PC-9 (cell line): ENCODE data around the gene MAP10.

Experiments
- EZH2 ChIP-seq: fragments of 200-600 bp; sonication (generic); IDR thresholded peaks from 2 replicates; pipeline ENCODE4 v1.8.0; 2017; ENCODE audit warnings: antibody characterized with exemption, low read depth
- TF ChIP-seq, protein P1 (sequence below): fragments of 200-600 bp; sonication (generic); conservative IDR thresholded peaks from 2 replicates; pipeline ENCODE4 v1.6.1; 2017; ENCODE audit warnings: mixed run types, antibody characterized with exemption, mild to moderate bottlenecking, moderate library complexity

DNA sequence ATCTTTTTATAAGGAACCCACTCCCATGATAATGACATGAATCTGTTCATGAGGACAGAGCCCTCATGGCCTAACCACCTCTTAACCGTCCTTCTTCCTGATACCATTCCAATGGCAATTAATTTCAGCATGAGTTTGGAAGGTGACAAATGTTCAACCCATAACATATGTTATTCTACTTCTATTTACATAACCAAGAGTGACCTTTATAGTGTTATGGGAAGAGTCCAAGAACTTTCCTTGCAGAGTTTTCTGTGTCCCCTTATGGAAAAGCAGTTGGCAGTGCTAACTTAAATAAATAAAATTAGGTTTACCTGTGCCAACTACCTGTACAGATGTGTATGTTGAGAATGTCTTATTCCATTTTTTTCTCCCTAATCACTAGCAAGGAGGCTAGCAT lies 11.1 kb downstream of the MAP10 start:
- TF ChIP-seq, protein P1, sequence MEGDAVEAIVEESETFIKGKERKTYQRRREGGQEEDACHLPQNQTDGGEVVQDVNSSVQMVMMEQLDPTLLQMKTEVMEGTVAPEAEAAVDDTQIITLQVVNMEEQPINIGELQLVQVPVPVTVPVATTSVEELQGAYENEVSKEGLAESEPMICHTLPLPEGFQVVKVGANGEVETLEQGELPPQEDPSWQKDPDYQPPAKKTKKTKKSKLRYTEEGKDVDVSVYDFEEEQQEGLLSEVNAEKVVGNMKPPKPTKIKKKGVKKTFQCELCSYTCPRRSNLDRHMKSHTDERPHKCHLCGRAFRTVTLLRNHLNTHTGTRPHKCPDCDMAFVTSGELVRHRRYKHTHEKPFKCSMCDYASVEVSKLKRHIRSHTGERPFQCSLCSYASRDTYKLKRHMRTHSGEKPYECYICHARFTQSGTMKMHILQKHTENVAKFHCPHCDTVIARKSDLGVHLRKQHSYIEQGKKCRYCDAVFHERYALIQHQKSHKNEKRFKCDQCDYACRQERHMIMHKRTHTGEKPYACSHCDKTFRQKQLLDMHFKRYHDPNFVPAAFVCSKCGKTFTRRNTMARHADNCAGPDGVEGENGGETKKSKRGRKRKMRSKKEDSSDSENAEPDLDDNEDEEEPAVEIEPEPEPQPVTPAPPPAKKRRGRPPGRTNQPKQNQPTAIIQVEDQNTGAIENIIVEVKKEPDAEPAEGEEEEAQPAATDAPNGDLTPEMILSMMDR, result no peak
- no peak for TF ChIP-seq EZH2
